Activated gamma-delta T cell treated with Interleukin-2 at 50 U/mL for 16 hours (primary cell): ENCODE measurements around the gene MED26.
"Not testable (repeated sequence)": the region's sequence is repeated elsewhere in the genome, so short reads cannot be mapped to it uniquely, and the experiment has no call there.

Experiments used
- DNase-seq: peaks from one replicate; pipeline ENCODE4 v3.0.0-alpha.2; 2020

Gene MED26

GRCh38 chr19:16572332-16573211 lies 55.4 kb downstream of the MED26 start, which contains the start of gene SLC35E1:
Gene SLC35E1, minus strand, starts transcription at chr19:16572415. Its CDS starts 51 bp downstream, at chr19:16572364.
- peak; percentile 87 for DNase-seq

- DNase-seq, result no peak
Observed at GRCh38 chr19:16571822-16572331, 56.1 kb downstream of the MED26 start.

GRCh38 chr19:16571283-16571682 lies 56.7 kb downstream of the MED26 start:
- no peak for DNase-seq

- no peak for DNase-seq
Observed at GRCh38 chr19:16569609-16570320, 58.2 kb downstream of the MED26 start.

- no peak for DNase-seq
Observed at GRCh38 chr19:16566702-16567101, 61.3 kb downstream of the MED26 start.

GRCh38 chr19:16566161-16566560 lies 61.8 kb downstream of the MED26 start:
- DNase-seq, result peak; percentile 80

- no peak for DNase-seq
Observed at GRCh38 chr19:16564842-16565241, 63.2 kb downstream of the MED26 start.

- no peak for DNase-seq
Observed at GRCh38 chr19:16562608-16563025, 65.4 kb downstream of the MED26 start.

GRCh38 chr19:16561382-16561781 lies 66.6 kb downstream of the MED26 start:
- no peak for DNase-seq

GRCh38 chr19:16559780-16560276 lies 68.2 kb downstream of the MED26 start:
- DNase-seq, result no peak

GRCh38 chr19:16554776-16555175 lies 73.2 kb downstream of the MED26 start:
- DNase-seq, result no peak

- not testable (repeated sequence) for DNase-seq
Observed at GRCh38 chr19:16551902-16552301, 76.1 kb downstream of the MED26 start.

GRCh38 chr19:16548956-16549355 lies 79.0 kb downstream of the MED26 start:
- DNase-seq, result no peak

- no peak for DNase-seq
Observed at GRCh38 chr19:16544473-16545231, 83.4 kb downstream of the MED26 start.

GRCh38 chr19:16543734-16544133 lies 84.3 kb downstream of the MED26 start:
- DNase-seq, result not testable (repeated sequence)

GRCh38 chr19:16542910-16543472 lies 85.0 kb downstream of the MED26 start:
- DNase-seq, result no peak

- DNase-seq, result peak; percentile 96
Observed at GRCh38 chr19:16542045-16542909, 85.7 kb downstream of the MED26 start, which contains the start of gene CHERP. Gene CHERP, minus strand, starts transcription at chr19:16542437. Its CDS starts 59 bp downstream, at chr19:16542378.

- no peak for DNase-seq
Observed at GRCh38 chr19:16541526-16542044, 86.4 kb downstream of the MED26 start.

GRCh38 chr19:16540948-16541347 lies 87.1 kb downstream of the MED26 start:
- no peak for DNase-seq

- DNase-seq, result no peak
Observed at GRCh38 chr19:16537111-16537510, 90.9 kb downstream of the MED26 start.

- DNase-seq, result no peak
Observed at GRCh38 chr19:16536130-16536529, 91.9 kb downstream of the MED26 start.
